Right lobe of liver (tissue), 4 donors: ENCODE results near the gene KATNAL1.

Source experiments
- CTCF ChIP-seq, 4 donors: fragments of 200-600 bp in 3 of 4; fragments of 450-650 bp in 1 of 4; IDR thresholded peaks; one replicate each; pipeline versions ENCODE4 v1.5.1 to v1.8.0; 2016 to 2022; ENCODE audit warnings: antibody characterized with exemption in 4 of 4, mild to moderate bottlenecking in 2 of 4
- POLR2A ChIP-seq: fragments of 450-650 bp; IDR thresholded peaks from one replicate; pipeline ENCODE4 v1.6.1; 2017; ENCODE audit warnings: antibody characterized with exemption, mild to moderate bottlenecking
- donor health status: DM: no; HTN: no; CAD: no.
- donor health status: DM: no; HTN: no; CAD: no.
- donor health status: DM: no; HTN: yes; CAD: no.

GRCh38 chr13:30186634-30187415 lies 120.5 kb downstream of the KATNAL1 start:
- TF ChIP-seq CTCF (IDR thresholded peaks at IDR 0.05) (no peak), POLR2A (no peak)
